Bronchial epithelial cell (primary cell): Measurements from ENCODE around the gene CELSR1. TPM values are rescaled to one million over a fixed set of nuclear protein-coding genes. Genes with fewer than 3 reads are reported as not detected.

ENCODE experiments used
- DNase-seq: peaks from one replicate; pipeline ENCODE4 v3.0.0-alpha.2; 2010; ENCODE audit warnings: low read depth
- FAIRE-seq: peaks from 2 replicates; lab custom pipeline; 2011; peaks lifted over from hg19 to GRCh38; lab: Jason Lieb, UNC
- H3K27me3 ChIP-seq: 2 replicates; pipeline ENCODE4 v1.5.1; 2011; ENCODE audit warnings: low read length; ENCODE audit not compliant: control insufficient read depth, insufficient read depth
- H3K36me3 ChIP-seq: 2 replicates; pipeline ENCODE4 v1.5.1; 2011; ENCODE audit warnings: low read length; ENCODE audit not compliant: control insufficient read depth, insufficient read depth
- H3K4me3 ChIP-seq: 2 replicates; pipeline ENCODE4 v1.5.1; 2011; ENCODE audit warnings: mild to moderate bottlenecking, low read depth, low read length, control low read depth
- total RNA-seq: library from RNA; depleted of rRNA; stranded (reverse); fragments of >200 nt; gene quantifications from 2 replicates; pipeline ENCODE4 v1.2.1, GENCODE V29; 2014
- TF ChIP-seq, protein P1 (sequence below): IDR thresholded peaks from 2 replicates; pipeline ENCODE4 v1.5.1; 2011; ENCODE audit warnings: mild to moderate bottlenecking, moderate library complexity, low read length, control low read depth, inconsistent platforms; ENCODE audit not compliant: insufficient read depth, severe bottlenecking

The CELSR1 gene
- total RNA-seq, 1 donor from 2014 or later: 39.0 TPM

DNA sequence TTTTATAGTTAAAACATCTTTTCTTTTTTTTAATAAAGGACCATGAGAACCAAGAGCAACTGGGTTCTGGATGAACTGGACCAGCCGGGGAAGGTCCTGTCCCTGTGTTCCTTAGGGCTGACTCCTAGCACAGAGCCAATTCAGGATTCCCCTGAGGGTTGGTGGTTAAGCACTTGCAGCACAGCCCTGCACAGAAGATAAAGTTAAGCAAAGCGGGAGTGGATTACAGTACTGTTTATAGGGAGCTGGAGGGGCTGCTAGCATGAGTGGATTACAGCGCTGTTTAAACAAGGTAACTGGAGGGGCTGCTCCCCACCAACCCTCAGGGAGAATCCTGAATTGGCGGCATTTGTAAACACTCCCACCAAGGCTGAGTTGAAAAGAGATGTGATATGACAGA is 90.6 kb downstream of the CELSR1 start:
- TF ChIP-seq, protein P1, sequence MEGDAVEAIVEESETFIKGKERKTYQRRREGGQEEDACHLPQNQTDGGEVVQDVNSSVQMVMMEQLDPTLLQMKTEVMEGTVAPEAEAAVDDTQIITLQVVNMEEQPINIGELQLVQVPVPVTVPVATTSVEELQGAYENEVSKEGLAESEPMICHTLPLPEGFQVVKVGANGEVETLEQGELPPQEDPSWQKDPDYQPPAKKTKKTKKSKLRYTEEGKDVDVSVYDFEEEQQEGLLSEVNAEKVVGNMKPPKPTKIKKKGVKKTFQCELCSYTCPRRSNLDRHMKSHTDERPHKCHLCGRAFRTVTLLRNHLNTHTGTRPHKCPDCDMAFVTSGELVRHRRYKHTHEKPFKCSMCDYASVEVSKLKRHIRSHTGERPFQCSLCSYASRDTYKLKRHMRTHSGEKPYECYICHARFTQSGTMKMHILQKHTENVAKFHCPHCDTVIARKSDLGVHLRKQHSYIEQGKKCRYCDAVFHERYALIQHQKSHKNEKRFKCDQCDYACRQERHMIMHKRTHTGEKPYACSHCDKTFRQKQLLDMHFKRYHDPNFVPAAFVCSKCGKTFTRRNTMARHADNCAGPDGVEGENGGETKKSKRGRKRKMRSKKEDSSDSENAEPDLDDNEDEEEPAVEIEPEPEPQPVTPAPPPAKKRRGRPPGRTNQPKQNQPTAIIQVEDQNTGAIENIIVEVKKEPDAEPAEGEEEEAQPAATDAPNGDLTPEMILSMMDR: no peak
- Histone ChIP-seq H3K4me3 (no peak overlapping the region), H3K27me3 (no peaks in the 10 kb centered on the region), H3K36me3 (peaks cover 7% of the 10 kb centered on the region)
- DNase-seq (no peak), FAIRE-seq (no peak)

DNA sequence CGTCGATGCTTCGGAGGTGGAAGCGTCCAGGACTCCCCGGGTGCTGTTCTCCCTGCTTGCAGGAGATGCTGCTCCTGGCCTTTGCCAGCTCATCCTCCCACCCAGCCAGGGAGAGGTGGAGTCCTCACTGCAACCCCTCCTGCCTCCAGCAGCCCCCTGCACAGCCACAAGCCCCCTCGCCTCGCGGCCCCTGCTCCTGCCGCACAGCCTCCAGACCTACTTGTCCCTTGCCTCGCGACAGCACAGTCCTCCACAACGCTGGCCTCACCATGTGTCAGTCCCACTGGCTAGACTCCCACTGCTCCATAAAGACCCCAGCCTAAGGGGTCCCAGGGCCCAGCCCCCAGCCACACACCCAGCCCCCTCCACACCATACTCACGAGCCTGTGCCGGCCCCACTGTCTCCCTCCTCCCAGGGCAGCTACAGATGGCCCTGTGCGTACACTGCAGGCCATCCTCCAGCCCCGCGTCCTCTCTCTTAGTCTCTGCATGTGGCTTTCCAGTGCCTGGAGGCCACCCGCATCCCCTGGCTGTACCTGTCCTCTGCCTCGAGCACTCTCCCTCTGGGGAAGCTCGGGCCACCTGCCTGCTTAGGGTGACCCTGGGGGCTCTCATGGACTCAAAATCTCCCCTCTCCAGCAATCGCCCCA is 91.5 kb downstream of the CELSR1 start:
- TF ChIP-seq, protein P1: no peak
- no peak overlapping the region for H3K4me3 ChIP-seq
- no peaks in the 10 kb centered on the region for H3K27me3 ChIP-seq
- DNase-seq (no peak), FAIRE-seq (no peak)
- H3K36me3 ChIP-seq: peaks cover 8% of the 10 kb centered on the region

DNA sequence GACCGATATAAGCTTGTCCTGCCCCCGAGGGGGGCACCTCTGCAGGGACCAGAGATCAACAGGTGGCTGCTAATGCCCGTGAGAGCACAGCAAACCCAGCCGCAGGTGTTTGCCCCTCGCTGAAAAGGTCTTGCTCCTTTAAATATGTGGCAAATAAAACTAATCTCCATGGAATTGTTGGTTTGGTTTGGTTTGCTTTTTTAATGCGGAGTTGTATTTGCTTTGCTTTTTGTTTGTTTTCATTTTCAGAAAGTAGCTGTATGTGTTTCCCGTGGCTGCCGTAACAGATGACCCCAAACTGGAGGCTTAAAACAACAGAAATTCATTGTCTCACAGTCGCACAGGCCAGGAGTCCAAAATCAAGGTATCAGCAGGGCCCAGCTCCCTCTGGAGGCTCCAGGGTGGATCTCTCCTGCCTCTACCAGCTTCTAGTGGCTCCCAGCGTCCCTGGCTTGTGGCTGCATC is 93.0 kb downstream of the CELSR1 start:
- no peak for FAIRE-seq
- Histone ChIP-seq H3K4me3 (no peak overlapping the region), H3K27me3 (no peaks in the 10 kb centered on the region), H3K36me3 (peaks cover 10% of the 10 kb centered on the region)
- TF ChIP-seq, protein P1: peak; percentile 44
- DNase-seq: no peak

DNA sequence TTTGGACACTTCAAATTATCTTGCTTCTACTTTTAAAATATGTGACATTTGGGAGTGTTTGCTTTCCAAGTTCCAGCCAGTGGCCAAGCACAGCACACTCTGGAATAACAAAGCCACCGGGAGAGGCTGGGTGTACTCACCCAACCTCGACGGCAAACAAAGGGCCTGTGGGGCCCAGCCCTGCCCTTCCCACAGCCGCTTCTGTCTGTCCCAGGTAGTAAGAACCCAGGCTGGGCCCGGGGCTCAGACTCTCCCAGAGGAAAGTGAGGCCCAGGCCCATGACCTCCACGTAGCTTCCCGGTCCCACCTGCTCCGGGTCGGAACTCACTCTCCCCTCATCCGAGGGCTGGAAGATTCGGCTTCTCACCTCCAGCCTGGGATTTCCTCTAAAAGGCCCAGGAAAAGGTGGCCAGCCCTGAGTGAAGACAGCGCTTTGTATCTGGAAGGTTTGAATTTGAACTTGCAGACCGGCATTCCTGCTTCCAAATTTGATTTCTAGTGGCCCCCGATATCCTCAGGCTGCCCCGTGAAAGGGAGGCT is 93.5 kb downstream of the CELSR1 start:
- Histone ChIP-seq H3K4me3 (no peak overlapping the region), H3K27me3 (no peaks in the 10 kb centered on the region), H3K36me3 (peaks cover 13% of the 10 kb centered on the region)
- TF ChIP-seq, protein P1: no peak
- no peak for FAIRE-seq
- no peak for DNase-seq

DNA sequence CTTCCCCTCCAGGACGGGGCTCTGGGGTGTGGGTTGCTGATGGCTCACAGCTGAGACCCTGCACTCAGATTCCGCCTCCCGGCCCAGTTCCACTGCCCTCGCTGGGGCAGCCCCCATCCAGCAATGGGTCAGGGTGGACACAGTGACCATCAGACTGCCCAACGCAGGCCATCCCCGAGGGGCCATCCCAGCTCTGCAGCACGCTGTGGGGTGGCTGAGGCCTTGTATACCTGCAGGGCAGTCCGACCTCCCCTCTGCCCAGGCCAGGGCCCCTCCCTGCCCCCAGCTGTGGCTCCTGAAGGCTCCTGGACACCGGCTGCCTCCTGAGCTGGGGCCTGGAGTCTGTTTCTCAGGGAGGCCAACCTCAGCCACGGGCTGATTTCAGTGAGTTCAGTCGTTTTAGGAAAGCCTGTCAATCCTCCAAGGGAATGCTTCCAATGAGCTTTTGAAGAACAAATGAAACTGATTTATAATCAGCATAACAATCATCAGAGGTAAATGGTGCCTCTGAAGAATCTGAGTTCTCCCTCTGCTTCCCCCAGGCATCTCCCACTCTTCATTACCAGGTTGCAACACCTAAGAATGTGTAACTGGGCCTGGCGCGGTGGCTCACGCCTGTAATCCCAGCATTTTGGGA is 95.1 kb downstream of the CELSR1 start:
- no peak for DNase-seq
- FAIRE-seq: no peak
- Histone ChIP-seq H3K36me3 (peaks cover 12% of the 10 kb centered on the region), H3K27me3 (no peaks in the 10 kb centered on the region), H3K4me3 (no peak overlapping the region)
- TF ChIP-seq, protein P1: no peak
